Adrenal gland (tissue), 5 donors: Measurements from ENCODE around the gene NDRG2.

Experiments used
- POLR2A ChIP-seq, 2 donors: fragments of 450-650 bp; IDR thresholded peaks; one replicate each; pipeline ENCODE4 v1.6.1; 2017; ENCODE audit warnings: antibody characterized with exemption in 2 of 2, mild to moderate bottlenecking in 2 of 2, moderate library complexity in 1 of 2
- TF ChIP-seq, protein P1 (sequence below), 6 experiments: fragments of 450-650 bp in 4 of 6; fragments of 200-600 bp in 2 of 6; sonication (generic) in 1 of 6; IDR thresholded peaks; 1 replicate in 5 of 6; 2 replicates in 1 of 6; pipeline versions ENCODE4 v1.5.1 to v1.8.0; 2016 to 2021; ENCODE audit warnings: antibody characterized with exemption in 6 of 6, mild to moderate bottlenecking in 2 of 6, moderate library complexity in 1 of 6
- donor health status: DM: no; HTN: no; CAD: no.

DNA sequence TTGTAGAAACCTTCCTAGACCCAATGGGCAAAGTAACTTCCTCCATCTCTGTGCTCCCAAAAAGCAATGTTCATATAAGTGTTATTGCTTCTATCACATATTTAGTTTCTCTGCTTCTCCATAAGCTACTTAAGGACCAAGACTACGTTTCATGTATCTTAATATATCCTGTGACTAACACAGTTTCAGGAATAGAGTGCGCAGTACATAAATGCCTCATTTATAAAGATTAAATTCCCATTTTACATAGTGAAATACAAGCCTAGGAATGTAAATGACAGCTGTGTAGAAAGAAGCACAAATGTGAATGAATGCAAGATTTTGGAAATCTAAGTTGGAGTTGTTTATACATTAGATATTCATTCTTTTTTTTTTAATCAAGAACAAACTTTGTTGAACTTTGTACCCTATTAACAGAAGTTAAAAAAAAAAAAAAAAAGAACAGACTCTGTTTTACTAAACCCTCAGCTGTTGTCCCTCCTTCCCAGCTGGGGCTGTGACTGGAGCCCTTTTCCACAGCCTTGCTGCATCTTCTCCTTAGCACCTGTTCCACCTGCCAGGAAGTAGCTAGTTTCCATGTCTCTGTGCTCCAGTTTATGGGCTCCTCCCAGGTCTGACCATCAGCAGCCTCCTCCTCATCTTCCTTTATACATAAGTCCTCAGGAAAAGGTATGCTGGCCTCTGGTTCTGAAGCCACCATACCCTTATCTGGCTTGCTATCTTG lies 42.1 kb downstream of the NDRG2 start:
- TF ChIP-seq, protein P1, sequence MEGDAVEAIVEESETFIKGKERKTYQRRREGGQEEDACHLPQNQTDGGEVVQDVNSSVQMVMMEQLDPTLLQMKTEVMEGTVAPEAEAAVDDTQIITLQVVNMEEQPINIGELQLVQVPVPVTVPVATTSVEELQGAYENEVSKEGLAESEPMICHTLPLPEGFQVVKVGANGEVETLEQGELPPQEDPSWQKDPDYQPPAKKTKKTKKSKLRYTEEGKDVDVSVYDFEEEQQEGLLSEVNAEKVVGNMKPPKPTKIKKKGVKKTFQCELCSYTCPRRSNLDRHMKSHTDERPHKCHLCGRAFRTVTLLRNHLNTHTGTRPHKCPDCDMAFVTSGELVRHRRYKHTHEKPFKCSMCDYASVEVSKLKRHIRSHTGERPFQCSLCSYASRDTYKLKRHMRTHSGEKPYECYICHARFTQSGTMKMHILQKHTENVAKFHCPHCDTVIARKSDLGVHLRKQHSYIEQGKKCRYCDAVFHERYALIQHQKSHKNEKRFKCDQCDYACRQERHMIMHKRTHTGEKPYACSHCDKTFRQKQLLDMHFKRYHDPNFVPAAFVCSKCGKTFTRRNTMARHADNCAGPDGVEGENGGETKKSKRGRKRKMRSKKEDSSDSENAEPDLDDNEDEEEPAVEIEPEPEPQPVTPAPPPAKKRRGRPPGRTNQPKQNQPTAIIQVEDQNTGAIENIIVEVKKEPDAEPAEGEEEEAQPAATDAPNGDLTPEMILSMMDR (IDR thresholded peaks at IDR 0.05): no peak
- no peak for TF ChIP-seq POLR2A (IDR thresholded peaks at IDR 0.05)
